Testis (tissue), 2 donors: ENCODE data around the gene ARRDC3.
"Not testable (repeated sequence)": the region's sequence is repeated elsewhere in the genome, so short reads cannot be mapped to it uniquely, and the experiment has no call there.

ENCODE experiments used
- POLR2A ChIP-seq: fragments of 450-650 bp; IDR thresholded peaks from one replicate; pipeline ENCODE4 v1.6.1; 2017; ENCODE audit warnings: antibody characterized with exemption, mild to moderate bottlenecking, moderate library complexity
- TF ChIP-seq, protein P1 (sequence below), 3 experiments: fragments of 450-650 bp in 2 of 3; fragments of 200-600 bp in 1 of 3; sonication (generic) in 1 of 3; IDR thresholded peaks; one replicate each; pipeline ENCODE4 v1.5.1; 2016 to 2019; ENCODE audit warnings: antibody characterized with exemption in 3 of 3, mild to moderate bottlenecking in 2 of 3, moderate library complexity in 1 of 3

DNA sequence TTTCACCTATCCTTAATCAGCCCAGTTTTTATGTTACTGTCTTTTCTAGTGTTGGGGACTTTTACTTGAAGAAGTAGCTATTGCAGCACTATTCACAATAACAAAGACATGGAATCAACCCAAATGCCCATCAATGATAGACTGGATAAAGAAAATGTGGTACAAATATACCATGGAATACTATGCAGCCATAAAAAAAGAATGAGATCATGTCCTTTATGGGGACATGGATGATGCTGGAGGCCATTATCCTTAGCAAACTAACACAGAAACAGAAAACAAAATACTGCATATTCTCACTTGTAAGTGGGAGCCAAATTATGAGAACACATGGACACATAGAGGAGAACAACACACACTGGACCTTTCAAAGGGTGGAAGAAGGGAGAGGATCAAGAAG lies 6.4 kb upstream of the ARRDC3 start:
- TF ChIP-seq, protein P1, sequence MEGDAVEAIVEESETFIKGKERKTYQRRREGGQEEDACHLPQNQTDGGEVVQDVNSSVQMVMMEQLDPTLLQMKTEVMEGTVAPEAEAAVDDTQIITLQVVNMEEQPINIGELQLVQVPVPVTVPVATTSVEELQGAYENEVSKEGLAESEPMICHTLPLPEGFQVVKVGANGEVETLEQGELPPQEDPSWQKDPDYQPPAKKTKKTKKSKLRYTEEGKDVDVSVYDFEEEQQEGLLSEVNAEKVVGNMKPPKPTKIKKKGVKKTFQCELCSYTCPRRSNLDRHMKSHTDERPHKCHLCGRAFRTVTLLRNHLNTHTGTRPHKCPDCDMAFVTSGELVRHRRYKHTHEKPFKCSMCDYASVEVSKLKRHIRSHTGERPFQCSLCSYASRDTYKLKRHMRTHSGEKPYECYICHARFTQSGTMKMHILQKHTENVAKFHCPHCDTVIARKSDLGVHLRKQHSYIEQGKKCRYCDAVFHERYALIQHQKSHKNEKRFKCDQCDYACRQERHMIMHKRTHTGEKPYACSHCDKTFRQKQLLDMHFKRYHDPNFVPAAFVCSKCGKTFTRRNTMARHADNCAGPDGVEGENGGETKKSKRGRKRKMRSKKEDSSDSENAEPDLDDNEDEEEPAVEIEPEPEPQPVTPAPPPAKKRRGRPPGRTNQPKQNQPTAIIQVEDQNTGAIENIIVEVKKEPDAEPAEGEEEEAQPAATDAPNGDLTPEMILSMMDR (IDR thresholded peaks at IDR 0.05): not testable (repeated sequence)
- not testable (repeated sequence) for TF ChIP-seq POLR2A
